Measurements from ENCODE around the gene PKD2L1.

The PKD2L1 gene

GRCh38 chr10:100356067-100357017 lies 26.3 kb upstream of the PKD2L1 start:
- DNase-seq (ENCODE audit: low spot score): no peak

DNA sequence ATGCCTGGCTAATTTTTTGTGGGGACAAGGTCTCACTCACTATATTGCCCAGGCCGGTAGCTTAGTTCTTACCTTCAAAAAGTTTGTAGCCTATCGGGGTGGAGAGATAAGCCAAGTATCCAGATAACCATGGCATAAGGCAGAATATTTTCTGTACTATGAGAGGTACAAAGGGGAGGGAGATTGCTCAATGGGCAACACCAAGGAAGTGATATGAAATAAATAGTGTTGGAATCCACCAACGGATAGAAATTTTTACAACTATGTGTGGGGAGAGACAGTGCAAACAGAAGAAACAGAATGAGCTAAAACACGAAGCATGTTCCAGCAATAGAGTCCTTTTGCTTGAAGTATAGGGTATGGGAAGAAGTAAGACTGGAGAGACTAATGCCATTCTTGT lies 25.1 kb upstream of the PKD2L1 start:
- no peak for DNase-seq (ENCODE audit: low spot score)

GRCh38 chr10:100353770-100354485 lies 23.9 kb upstream of the PKD2L1 start:
- no peak for DNase-seq (ENCODE audit: low spot score)

DNA sequence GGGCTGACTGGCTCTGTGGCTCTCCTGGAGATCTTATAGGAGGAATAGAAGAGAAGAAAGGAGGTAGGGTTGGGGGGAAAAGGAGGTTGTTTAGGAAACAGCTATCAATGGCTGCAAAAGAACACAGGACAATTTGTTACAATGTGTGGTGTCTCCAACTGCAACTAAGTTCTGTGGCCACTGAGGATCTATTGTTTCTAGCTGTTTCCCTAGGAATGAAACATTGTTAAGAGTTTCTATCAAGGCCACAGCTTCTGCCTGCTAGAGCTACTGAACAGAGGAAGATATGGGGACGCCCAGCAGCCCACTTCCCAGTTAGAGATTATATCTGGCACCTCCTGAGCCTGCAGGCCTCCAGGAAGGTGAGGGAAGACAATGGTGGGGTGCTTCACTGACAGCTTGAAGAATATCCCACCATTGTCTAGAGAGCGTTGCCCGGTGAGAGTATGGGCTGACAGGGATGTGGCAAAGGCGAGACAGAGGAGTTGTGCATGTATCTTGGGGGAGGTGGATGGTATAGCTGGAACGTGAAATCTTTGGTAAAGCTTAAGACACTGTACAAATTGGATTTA lies 21.0 kb upstream of the PKD2L1 start:
- DNase-seq (ENCODE audit: low spot score): no peak

DNA sequence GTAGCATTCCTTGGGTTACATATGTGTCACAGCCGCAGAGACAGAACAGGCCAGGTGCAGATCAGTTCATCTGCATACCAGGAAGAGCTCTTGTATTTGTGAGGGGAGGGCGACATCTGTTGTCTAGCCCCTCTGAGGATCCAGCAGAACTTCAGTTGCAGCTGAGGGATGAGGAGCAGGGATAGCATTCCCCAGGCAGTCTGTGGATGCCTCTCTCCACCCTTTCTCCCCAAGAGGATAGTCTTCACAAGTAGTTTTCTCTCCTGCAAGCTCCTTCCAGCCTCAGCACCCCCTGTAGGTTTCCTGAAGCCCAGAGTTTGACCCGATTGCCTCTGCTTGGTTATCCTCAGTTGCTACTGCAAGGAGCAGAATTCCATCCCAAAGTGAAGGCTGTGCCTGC lies 19.6 kb upstream of the PKD2L1 start:
- no peak for DNase-seq (ENCODE audit: low spot score)

GRCh38 chr10:100349087-100349486 lies 19.1 kb upstream of the PKD2L1 start:
- no peak for DNase-seq (ENCODE audit: low spot score)

DNA sequence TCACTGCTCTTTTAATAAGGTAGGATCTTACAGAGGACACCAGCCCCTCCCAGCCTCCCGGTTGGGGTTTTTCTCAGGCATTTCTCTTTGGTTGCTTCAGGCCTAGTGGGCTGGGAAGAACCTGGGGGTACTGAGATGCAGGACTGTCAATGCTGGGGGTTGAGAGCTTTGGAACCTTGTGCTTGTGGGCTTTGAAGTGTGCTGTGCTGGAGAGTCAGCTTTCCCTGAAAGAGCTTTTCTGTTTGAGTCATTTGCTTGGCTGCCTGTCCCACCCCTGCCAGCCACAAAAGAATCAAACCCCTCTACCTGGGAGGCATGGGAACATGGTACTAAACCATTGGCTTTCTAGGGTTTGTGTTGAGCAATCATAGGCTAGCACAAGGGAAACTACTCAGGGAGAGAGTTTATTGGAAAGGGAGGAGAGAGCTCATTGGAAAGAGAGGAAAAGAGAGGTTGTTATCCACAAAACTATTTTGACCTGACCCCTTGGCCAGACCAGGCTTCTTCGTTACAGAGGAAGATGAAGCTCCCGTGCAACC lies 18.4 kb upstream of the PKD2L1 start:
- no peak for DNase-seq (ENCODE audit: low spot score)

DNA sequence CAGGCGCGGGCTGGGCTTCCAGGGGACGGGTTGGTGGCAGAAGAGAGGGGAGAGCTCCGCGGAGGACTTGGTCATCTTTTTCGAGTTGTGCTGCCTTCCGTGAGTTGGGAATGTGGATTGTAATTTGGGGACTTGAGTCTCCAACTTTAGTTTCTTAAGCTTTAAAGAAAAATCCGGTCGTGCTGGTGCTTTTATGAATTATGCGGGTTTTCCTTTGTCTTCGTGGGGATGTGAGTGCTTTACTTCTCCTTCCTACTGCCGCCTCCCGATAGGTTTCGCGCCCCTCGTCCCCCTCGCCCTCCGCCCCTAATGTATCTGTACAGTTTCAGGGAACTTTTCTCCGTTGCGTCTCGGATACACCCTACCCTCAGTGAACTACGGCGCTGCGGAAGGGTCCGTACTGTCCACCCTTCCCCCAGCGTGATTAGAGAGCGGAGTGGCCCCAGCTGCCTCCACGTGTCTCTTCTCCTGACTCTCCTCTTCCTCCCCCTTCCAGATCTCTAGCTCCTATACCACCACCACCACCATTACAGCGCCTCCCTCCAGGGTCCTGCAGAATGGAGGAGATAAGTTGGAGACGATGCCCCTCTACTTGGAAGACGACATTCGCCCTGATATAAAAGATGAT lies 17.7 kb upstream of the PKD2L1 start:
- no peak for DNase-seq (ENCODE audit: low spot score)

DNA sequence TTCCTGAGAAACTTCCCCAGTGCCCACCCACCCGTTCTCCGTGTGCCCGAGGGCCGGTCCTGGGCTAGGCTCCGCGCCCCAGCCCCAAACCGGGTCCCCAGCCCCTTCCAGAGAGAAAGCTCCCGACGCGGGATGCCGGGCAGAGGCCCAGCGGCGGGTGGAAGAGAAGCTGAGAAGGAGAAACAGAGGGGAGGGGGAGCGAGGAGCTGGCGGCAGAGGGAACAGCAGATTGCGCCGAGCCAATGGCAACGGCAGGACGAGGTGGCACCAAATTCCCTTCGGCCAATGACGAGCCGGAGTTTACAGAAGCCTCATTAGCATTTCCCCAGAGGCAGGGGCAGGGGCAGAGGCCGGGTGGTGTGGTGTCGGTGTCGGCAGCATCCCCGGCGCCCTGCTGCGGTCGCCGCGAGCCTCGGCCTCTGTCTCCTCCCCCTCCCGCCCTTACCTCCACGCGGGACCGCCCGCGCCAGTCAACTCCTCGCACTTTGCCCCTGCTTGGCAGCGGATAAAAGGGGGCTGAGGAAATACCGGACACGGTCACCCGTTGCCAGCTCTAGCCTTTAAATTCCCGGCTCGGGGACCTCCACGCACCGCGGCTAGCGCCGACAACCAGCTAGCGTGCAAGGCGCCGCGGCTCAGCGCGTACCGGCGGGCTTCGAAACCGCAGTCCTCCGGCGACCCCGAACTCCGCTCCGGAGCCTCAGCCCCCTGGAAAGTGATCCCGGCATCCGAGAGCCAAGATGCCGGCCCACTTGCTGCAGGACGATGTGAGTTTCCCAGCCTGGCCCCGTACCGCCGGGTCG lies 16.9 kb upstream of the PKD2L1 start, which contains the start of gene SCD:
SCD (plus strand) TSS at position 469 of the 803 bp plus-strand sequence; CDS start at position 741, 272 bp downstream.
- DNase-seq (ENCODE audit: low spot score): peak; percentile 83

DNA sequence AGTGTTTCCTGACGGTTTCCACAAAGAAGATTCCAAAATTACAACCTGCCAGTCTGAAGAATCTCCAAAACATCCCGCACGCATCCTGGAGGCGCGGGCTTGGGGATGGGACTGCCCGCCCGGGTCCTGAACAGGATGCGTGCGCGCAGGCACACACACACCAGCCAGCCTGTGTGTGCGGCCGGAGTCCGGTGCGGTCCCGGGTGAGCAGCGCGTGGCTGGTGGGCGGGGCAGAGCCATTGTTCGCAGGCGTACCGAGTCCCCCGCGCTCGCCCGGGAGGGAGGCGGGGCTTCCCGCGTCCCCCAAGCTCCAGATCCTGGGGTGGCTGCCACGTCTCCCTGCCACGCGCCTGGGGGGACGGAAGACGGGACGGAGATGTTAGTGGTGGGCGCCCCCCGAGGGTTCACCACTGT lies 16.3 kb upstream of the PKD2L1 start:
- DNase-seq (ENCODE audit: low spot score): peak; percentile 79

- DNase-seq (ENCODE audit: low spot score): no peak
These were observed 15.7 kb upstream of the PKD2L1 start for GRCh38 chr10:100345570-100346330.

DNA sequence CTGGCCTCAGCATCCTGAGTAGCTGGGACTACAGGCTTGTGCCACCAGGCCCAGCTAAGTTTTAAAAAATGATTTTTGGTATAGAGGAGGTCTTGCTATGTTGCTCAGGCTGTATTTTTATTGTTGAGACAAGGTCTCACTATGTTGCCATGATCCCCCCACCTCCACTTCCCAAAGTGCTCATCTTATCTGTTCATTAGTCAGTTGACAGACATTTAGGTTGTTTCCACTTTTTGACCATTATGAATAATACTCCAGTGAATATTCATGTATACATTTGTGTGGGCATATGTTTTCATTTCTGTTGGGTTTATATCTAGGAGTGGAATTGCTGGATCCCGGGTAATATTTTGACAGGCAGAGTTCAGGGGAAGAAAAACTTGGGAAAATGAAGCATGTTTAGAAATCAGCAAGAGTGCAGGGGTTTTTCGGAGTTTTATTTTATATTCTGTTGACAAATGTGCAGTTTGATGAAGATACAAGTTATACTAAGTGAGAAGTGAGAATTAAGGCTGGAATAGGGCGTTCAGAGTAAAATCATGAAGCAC lies 14.3 kb upstream of the PKD2L1 start:
- DNase-seq (ENCODE audit: low spot score): no peak

GRCh38 chr10:100342627-100342972 lies 12.6 kb upstream of the PKD2L1 start:
- DNase-seq (ENCODE audit: low spot score): no peak

DNA sequence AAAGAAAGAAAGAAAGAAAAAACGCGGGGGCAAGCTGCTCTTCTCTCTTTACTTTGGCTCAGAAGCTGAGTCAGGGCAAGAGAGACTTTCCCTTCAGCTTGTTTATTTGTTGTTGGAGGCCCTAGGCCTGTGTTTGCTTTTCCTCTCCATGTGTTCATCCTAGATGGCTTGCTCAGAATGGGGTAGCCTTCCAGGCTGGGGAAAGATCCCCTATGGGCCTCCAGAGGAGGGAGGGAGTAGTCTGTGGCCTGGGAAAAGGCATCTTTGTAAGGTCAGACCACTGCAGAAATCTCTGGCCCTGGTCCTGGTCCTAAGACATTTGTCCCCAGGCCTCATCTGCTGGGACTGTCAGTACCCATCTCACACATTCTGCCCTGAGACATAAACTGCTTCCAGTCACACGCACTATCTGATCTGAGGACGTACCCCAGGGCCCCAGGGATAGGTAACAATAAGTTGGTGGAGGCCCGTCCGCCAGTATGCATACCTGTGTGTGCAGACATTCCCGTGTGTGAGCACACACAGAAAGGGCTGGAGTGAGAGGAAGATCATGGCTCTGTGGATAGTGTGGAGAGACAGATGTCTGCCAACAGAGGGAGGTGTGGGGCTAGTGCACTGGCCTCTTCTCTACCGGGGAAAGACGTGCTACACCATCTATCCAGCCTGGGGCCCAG lies 12.1 kb upstream of the PKD2L1 start:
- no peak for DNase-seq (ENCODE audit: low spot score)

GRCh38 chr10:100340948-100341847 lies 11.2 kb upstream of the PKD2L1 start:
- no peak for DNase-seq (ENCODE audit: low spot score)

DNA sequence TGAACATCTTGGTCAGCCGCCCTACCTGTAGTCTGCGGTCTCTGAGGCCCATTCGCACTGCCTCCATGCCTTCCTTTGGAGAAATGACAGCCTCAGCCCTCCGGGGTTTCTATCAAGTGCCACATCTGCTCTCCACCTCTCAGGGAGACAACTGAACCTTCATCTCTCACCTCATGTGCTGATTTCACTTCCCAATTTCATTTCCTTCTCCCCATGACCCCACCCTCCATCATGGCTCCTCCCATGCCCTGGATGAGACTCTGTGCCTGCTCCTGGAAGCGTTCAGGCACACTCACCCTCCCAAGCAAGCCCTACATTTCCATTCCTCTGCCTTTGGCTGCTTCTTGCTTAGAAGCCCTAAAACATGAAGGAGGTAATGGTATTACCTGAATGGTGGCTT lies 9.2 kb upstream of the PKD2L1 start:
- no peak for DNase-seq (ENCODE audit: low spot score)

DNA sequence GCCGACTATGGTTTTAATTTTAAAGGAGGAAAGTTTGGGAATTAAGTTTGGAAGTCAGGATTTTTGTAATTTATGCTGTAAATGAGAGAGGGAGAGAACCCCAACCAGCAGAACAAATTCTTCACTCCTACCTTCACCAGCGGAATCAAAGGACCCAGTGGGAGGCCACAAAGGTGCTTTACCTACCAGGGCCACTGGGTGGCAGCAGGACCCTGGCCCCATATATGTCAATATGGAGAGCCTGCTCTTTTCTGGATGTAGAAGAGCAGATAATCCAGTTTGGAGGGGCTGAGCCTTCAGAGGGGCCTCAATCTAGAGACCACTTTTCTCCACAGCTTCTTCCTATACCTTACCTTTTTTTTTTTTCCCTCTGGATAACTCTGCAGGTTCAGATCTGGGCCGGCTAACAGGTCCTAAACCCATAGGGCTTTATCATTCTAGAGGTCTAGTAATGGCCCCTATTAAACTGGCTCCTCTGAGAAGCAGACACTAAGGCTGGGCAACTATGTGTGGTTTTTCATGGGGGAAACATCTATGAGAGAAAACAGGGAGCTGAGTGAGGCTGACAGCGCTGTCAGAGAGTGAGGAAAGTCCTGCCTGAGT lies 8.5 kb upstream of the PKD2L1 start:
- DNase-seq (ENCODE audit: low spot score): peak; percentile 77

DNA sequence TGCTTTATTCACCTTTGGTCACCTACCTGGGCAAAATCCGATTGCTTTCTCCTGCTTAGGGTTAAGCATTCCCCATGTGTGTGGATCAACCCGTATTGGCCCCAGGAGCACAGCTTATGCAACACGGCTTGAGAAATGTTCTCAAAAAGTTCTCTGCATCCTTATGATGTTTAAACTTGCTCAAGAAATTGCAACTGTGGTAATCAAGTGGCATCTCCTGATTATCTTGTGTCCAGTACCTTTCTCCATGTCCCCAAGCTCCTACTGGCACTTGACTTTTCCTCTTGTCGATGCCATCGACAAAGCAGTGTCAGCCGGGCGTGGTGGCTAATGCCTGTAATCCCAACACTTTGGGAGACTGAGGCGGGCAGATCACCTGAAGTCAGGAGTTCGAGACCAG lies 4.7 kb upstream of the PKD2L1 start:
- no peak for DNase-seq (ENCODE audit: low spot score)
